Measurements from ENCODE around the gene HLF. TPM values are rescaled to one million over a fixed set of nuclear protein-coding genes. Genes with fewer than 3 reads are reported as not detected.

HLF gene
- total RNA-seq, 1 donor from 2014 or later: 10.3 TPM

- no peak for DNase-seq
Observed at GRCh38 chr17:55258578-55259135, 6.1 kb upstream of the HLF start.

GRCh38 chr17:55259684-55260111 is 5.1 kb upstream of the HLF start:
- no peak for DNase-seq

DNA sequence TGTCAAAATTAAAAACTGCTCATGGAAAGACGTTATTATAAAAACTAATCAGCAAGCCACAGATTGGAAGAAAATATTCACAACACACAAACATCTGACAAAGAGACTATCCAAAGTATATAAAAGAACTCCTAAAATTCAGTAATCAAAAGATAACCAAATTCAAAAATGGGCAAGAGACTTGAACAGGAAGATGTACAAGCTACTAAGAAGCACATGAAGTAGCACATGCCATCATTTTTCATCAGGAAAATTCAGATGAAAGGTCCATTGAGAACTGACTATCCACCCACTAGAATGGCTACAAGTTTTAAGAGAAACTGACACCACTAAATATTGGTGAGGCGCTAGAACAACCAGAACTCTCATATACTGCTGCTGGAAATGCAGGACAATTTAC is 3.4 kb upstream of the HLF start:
- no peak for DNase-seq

- DNase-seq: no peak
Observed at GRCh38 chr17:55263569-55264277, 1.0 kb upstream of the HLF start.

GRCh38 chr17:55264278-55264644 is 499 bp upstream of the HLF start:
- no peak for DNase-seq

DNA sequence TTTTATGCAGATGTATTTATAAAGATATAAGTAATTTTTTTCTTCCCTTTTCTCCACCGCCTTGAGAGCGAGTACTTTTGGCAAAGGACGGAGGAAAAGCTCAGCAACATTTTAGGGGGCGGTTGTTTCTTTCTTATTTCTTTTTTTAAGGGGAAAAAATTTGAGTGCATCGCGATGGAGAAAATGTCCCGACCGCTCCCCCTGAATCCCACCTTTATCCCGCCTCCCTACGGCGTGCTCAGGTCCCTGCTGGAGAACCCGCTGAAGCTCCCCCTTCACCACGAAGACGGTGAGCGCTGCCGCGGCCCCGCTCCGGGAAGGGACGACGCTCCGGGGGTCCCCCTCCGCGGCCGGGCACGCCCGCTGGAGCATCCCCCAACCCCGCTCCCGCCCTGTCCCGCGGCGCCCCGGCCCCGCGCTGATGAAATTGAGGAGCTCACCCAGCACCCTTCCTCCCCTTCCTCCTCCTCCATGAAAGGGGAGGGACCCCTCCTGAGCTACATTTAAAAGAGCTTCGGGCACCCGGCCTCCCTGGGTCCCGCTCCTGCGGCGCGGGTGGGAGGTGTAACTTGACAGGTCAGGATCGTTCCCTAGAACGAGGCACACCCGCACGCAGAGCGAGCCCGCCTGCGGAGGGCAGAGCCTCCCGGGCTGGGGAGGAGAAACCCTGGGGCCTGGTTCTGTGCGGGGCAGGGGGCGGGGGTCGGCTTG is 706 bp downstream of the HLF start:
- DNase-seq: peak; percentile 16

DNA sequence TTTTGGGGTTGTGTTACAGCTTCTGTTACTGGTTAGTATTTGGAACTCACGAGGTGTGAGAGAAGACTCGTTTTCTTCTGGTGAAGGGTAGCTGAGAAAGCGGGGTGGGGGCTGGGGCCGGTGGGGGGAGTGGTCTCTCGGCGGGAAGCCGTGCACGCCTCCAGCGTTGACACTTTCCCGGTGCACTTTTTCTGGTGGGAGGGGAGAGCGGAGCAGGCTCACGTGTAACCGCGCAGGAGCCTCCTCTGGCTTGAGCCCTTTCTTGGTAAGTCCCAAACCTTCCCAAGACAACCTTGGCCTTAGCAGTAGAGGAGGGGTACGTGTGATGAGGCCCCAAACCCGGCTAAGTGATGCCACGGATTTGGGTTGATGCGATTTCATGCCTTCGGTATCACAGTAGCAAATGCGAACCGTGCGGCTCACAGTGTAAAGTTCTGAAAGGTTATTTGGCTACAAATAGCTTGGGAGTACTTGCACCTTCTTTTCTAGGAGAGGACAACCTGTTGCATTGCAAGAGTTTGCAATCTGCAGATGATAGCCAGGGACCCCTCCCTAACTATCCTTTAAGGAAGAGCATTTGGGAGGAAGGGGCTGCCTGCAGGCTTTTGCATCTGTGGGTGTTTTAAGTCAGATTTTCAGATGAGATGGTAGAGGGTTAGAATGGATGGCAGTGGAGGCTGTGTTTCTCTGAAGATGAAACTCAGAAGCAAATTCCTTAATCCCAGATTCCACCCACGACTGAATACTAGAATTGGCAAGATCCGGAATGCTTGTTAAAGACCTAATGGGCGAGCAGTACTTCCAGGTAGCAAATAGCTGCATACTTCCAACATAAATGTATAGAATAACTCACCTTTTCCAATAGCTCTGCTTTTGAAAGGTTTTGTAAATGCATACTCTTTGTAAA is 1.5 kb downstream of the HLF start:
- no peak for DNase-seq

DNA sequence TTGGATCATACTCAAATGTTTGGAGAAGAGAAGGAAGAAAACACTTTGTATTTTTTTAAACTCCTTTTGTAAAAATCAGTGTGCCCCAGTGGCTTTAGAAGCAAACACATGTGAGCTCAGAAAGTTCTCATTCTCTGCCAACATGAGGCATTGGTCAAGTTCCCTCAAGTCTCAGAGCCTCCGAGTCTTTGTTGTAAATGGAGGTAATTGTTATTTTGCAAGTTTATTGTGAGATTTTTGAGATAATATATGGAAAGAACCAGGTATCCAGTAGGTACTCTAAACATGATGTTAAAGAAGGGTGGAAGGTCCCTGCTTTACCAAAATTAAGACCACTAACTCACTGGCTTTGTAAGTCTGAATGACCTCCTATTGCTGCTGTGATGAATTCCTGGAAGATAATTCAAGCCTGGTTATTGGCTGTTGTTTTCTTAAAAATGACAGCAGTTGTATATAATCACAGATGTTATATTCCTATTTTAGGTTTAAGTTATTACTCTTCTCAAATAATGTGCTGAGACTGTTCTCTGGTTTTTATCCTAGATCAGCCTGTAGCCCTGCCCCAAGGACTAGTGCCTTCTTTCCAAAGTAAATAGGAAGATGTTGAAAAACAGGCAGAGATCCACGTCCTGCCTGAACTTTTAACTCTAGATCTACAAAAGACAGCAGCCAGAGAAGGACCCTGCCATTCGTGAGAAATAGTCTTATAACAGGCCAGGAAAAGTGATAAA is 2.4 kb downstream of the HLF start:
- DNase-seq: no peak

DNA sequence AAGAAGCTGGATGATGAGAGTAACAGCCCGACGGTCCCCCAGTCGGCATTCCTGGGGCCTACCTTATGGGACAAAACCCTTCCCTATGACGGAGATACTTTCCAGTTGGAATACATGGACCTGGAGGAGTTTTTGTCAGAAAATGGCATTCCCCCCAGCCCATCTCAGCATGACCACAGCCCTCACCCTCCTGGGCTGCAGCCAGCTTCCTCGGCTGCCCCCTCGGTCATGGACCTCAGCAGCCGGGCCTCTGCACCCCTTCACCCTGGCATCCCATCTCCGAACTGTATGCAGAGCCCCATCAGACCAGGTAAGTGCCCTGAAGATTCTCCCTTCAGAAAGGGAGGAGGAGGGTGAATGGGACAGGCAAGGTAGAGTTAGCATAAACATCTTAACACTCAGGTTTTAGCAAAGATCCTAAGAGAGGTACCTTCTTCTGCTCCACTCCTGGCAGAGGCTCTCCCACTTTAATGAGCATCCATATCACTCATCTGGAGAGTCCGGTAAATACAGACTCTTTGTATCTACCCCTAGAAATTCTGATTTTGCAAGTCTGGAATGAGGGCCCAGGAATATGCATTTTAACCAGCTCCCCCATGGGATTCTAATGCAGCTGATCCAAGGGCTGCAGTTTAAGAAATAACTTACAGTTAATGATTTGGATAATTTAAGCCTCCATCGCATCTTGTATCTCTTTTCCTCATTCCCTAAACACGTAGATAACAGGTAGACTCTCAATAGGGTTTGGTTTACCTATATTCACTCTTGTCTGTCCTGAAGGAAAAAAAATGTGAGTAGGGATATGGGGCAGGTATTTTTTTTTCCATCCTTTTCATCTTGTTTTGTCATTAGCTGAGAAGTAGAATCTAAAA is 3.3 kb downstream of the HLF start:
- DNase-seq: no peak

DNA sequence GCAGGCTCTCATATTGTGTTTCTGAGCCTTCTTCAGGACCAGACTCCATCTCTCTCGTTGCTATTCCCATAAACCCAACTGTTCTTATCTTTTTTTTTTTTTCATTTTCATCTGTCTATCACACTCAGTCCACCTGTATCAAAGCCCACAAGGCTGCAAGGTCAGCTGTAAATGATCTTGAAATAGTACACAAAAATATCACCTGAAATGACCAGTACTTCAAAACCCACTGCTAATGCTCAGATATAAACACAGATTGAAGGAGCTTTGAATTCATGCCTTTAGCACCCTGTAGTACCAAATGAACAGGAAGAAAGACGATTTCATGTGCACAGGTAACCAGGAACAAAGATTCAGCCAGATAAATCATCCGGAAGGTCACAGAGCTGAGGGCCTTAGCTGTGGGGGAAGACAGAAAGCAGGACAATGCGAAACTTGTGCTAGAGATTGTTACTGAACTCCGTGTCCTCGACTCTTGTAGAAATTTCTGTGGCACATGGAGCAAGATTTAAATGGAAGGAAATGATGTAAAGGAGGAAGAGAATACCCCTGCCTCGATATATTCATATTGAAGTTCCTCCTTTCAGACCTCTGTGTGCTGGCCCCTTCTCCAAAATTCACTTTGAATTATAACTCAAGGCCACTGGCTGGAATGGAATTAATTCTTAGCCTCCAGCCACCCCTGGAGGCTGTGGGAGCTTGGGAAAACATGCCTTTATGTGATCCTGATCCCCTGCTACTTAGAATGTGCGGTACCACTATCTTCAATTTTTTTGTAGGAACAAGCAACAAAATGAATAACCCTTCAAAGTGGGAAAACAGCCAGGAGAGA is 4.1 kb downstream of the HLF start:
- no peak for DNase-seq

DNA sequence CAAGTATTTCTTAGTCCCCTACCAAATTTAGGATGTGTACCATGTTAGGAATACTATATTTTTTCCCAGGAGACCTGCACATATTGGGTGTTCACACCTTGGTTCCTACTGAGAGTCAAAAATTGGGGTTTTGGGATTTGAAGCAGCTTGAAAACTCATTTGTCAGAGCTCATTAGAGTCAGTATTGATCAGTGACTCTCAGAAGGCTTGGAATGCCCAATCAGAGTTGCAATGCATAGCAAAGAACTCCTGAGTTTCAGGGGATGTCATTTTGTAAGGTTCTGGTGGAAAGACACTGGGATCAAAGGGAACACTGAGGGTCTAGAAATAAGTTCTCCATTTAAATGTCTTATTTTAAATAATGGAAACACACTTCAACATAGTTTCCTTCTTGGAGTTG is 5.1 kb downstream of the HLF start:
- no peak for DNase-seq

DNA sequence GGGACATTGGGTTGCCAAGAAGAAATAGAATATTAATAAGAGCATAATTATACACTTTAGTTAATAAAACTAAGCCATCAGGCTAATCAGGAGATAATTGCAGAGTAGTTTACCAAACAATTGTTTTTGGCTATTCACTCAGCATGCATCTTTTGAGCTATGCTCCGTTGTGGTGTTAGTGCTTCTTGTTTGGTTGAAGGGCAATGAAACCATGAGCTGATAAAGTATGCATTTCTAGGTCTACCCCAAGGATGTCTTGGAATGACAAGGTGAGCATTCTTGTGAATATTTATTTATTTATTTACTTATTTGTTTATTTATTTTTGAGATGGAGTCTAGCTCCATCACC is 6.4 kb downstream of the HLF start:
- DNase-seq: no peak

- DNase-seq: no peak
Observed at GRCh38 chr17:55271958-55272710, 7.4 kb downstream of the HLF start.

GRCh38 chr17:55272711-55273578 is 8.2 kb downstream of the HLF start:
- DNase-seq: no peak

GRCh38 chr17:55273579-55274354 is 9.0 kb downstream of the HLF start:
- no peak for DNase-seq

- DNase-seq: no peak
Observed at GRCh38 chr17:55274355-55275255, 9.8 kb downstream of the HLF start.
